ENCODE data around the gene NDUFA13.

Gene NDUFA13

DNA sequence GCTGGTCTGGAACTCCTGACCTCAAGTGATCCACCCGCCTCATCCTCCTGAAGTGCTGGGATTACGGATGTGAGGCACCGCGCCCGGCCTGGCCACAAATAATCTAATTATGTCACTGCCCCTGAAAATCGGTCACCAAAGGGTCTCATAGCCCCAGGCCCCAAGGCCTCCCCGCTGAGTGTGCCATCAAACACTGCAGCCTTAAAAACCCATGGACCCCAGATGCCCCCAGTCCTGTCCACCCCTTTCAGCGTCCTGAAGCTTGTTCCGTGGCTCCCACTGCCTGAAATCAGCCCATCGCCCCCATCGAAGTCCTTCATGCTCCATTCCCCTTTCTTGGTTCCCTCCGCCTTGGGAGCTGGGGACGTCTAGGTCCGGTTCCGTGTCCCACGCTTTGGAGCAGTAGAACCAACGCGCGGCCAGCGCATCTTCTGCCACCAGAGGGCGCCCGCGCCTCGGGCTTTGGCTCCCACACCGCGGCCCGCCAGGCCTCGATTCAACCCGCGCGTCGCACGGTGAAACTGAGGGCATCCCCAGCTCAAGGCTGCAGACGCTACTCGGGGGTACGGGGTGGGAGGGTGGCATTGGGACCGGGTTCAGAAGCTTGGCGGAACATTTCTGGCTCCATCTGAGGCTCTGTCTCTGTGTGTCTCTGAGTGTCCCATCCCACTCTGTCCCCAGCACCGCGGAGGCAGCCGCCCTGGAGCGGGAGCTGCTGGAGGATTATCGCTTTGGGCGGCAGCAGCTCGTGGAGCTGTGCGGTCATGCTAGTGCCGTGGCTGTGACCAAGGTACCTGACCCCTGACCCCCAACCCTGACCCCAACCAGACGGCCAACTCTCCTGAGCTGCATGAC, 16.2 kb downstream of the NDUFA13 start:
- Mint-ChIP-seq H3K4me1 (ENCODE audit: low read depth) (peaks cover 5% of the 10 kb centered on the region), H3K27me3 (no peaks in the 10 kb centered on the region), H3K4me3 (no peak overlapping the region), H3K36me3 (ENCODE audit: low read depth) (peaks cover 6% of the 10 kb centered on the region), H3K9me3 (no peaks in the 10 kb centered on the region), H3K27ac (no peak overlapping the region)

DNA sequence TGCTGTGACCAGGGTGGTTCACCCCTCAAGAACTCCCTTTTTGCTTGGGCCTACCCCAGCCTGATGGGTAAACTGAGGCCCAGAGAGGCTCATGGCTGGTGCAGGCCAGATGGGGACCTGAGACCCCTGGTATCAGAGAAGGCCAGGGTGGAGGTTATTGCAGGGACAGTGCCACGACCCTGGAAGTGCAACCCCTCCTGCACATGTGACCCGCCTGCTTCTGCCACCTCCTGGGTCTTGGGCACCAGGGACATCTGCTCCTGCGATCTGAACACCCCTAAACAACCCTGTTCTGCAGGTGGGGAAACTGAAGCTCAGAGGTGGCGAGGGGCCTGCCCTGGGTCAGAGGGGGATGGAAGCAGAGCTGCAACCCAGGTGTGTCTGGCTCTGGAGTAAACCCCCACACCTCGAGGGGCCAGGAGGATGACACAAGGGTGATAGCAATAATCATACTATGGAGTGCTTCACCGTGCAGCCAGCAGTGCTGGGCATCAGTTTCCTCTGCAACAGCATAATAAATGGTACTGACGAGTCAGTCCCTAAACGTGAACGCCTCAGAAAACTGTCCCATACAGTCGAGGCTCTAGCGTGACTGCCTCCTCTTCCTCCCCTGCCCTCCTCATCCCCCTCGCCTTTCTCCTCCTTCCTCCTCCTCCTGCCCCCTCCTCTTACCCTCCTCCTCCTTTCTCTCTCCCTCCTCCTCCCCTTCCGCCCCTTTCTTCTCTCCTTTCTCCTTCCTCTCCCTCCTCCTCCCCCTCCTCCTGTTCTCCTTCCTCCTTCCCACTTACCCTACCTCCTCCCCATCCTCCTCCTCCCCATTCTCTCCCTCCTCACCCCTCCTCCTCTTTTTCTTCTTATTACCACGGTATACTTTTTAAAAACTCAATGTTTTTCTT, 17.0 kb downstream of the NDUFA13 start:
- Mint-ChIP-seq H3K27ac (no peak overlapping the region), H3K4me3 (no peak overlapping the region), H3K9me3 (no peaks in the 10 kb centered on the region), H3K36me3 (ENCODE audit: low read depth) (peaks cover 4% of the 10 kb centered on the region), H3K27me3 (peaks cover 4% of the 10 kb centered on the region), H3K4me1 (ENCODE audit: low read depth) (peaks cover 10% of the 10 kb centered on the region)

DNA sequence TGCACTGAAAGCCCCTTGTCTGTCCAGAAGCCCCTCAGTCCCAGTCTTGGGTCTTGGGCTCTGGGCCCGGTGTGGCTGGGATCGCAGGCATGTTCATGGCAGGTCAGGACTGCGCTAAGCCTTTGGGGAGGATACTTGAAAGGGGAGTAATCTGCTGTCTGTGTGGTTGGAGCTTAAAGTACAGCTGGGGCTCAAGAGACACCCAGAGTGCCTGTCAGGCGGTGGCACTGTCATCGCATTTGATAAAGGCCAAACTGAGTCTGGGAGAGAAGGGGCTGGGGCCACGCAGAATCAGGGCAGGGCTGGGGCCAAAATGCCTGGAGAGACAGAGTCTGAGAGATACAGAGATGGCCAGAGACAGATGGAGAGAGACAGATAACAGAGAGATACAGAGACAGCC, 17.8 kb downstream of the NDUFA13 start:
- Mint-ChIP-seq H3K4me1 (ENCODE audit: low read depth) (peaks cover 15% of the 10 kb centered on the region), H3K9me3 (no peaks in the 10 kb centered on the region), H3K27ac (no peak overlapping the region), H3K4me3 (no peak overlapping the region), H3K27me3 (peaks cover 9% of the 10 kb centered on the region), H3K36me3 (ENCODE audit: low read depth) (peaks cover 4% of the 10 kb centered on the region)

DNA sequence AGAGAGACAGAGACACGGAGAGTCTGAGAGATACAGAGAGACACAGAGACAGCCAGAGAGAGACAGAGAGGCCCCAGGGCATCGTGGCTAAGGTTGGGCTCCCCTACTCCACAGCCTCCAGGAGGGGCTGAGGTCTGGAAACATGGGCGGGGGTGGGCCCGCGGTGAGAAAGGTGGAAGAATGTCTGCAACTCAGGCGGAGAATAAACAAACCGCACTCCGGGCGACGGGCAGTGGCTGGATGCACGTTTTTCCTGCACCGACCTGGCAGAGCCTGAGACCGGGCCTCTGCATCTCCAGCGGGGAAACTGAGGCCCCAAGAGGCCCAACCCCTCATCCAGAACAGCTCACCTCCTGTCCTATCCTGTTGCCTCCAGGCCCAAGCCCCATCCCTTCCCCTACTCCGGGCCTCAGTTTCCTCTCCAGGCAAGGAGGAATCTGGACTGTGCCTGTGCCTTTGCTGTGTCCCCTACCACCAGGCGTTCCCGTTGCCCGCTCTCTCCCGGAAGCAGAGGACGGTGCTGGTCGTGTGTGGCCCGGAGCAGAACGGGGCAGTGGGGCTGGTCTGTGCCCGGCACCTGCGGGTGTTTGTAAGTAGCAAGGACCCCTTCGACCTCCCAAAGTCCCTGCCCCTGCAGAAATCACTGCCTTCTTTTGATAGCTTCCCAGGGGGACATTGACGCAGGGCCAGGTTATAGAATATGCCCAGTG, 18.7 kb downstream of the NDUFA13 start:
- peaks cover 13% of the 10 kb centered on the region for H3K27me3 Mint-ChIP-seq
- H3K9me3 Mint-ChIP-seq, result no peaks in the 10 kb centered on the region
- H3K36me3 Mint-ChIP-seq (ENCODE audit: low read depth), result peaks cover 4% of the 10 kb centered on the region
- H3K4me1 Mint-ChIP-seq (ENCODE audit: low read depth), result peaks cover 19% of the 10 kb centered on the region
- H3K27ac Mint-ChIP-seq, result no peak overlapping the region
- no peak overlapping the region for H3K4me3 Mint-ChIP-seq

DNA sequence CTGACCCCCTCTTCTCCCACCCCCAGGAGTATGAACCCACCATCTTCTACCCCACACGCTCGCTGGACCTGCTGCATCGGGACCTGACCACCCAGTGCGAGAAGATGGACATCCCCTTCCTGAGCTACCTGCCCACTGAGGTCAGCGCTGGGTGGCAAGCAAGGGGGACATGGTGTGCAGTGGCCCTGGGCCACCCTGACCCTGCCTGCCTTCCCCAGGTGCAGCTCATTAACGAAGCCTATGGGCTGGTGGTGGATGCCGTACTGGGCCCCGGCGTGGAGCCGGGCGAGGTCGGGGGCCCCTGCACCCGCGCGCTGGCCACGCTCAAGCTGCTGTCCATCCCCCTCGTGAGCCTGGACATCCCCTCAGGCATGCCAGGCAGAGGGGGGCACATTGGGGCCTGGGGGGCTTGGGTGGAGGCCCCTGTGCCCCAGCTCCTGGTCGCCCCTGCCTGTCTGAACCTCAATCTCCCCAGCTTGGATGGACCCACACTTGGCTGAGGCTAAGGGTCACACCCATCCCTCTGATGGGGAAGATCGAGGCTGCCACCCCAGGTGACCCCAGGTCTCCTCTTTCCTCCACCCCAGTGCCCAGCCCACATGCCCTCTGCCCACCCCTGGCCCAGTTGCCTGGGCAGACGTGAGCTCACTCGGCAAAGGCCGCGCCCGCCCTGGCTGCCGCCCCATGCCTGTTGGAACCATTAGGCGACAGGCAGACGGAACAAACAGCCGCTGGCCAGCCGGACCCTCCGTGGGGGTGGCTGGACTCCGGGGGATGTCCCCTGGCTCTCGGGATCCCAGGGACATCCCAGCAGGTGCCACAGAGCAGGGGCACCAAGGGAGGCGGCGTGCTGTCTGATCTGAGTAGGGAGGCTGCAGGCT, 19.5 kb downstream of the NDUFA13 start:
- H3K36me3 Mint-ChIP-seq (ENCODE audit: low read depth), result peaks cover 4% of the 10 kb centered on the region
- no peak overlapping the region for H3K4me3 Mint-ChIP-seq
- H3K27ac Mint-ChIP-seq, result no peak overlapping the region
- no peaks in the 10 kb centered on the region for H3K9me3 Mint-ChIP-seq
- peaks cover 13% of the 10 kb centered on the region for H3K27me3 Mint-ChIP-seq
- H3K4me1 Mint-ChIP-seq (ENCODE audit: low read depth), result peaks cover 21% of the 10 kb centered on the region

DNA sequence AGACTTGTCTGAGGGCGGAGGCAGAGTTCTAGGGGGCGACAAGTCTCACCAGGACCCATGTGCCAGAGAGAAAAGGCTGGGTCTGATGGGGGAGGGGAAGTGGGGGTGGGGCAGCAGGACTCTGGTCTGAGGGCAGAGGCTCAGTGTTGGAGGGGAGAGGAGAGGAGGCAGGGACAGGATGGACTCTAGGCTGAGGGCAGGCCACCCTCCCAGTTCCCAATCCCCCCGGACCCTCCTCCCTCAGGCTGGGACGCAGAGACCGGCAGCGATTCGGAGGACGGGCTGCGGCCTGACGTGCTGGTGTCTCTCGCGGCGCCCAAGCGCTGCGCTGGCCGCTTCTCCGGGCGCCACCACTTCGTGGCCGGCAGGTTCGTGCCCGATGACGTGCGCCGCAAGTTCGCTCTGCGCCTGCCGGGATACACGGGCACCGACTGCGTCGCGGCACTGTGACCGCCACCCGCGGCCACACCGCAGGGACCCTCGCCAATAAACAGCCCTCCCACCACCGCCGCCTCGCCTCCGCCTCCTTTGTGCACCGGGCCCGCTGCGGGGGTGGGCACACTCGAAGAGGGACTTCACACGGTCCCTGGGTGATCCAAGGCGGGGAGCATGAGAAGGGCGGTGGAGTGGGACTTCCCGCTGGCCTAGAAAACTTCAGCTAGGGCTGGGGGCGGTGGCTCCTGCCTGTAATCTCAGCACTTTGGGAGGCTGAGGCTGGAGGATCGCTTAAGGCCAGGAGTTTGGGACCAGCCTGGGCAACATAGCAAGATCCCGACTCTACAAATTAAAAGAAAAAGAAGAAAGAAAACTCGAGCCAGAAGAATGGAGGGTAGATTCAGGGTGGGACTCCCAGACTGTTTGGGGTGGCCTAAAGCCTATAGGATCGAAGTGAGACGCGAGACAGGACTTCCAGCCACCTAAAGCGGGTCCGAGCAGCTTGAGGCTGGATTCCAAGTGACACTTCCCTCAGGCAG, 21.3 kb downstream of the NDUFA13 start:
- Mint-ChIP-seq H3K36me3 (ENCODE audit: low read depth) (no peaks in the 10 kb centered on the region), H3K9me3 (no peaks in the 10 kb centered on the region), H3K27ac (no peak overlapping the region), H3K27me3 (peaks cover 13% of the 10 kb centered on the region), H3K4me3 (no peak overlapping the region), H3K4me1 (ENCODE audit: low read depth) (peaks cover 28% of the 10 kb centered on the region)

DNA sequence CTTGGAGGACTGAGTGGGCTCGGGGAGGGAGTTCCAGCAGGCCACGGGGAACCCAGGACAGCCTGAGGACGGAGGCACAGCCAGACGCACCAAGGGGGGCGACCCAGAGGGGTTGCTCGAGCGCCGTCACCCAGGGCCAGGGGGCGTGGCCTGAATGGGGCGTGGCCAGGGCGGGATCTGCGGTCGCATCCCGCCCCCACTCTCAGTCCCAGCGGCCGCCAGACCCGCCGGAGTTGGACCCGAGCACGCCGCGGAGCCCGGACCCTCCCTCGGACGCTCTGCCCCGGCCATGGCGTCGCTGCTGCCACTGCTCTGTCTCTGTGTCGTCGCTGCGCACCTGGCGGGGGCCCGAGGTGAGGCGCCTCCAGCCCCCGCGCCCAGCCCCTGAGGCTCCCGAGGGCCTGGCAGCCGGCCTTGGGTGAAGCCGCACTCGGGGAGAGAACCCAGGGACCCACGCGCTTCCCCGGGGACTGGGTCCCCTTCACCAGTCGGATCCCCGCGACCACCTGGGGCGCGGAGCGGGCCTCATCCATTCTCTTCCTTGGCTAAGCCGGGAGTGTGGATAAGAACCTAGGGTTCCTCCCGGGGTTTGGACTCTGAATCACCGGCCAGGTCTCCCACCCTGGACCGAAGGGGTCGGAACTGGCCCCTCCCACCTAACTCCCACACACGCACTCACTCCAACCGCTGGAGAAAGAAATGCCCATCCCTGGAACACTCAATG, 22.2 kb downstream of the NDUFA13 start, which contains the start of gene CILP2:
Gene CILP2 (plus strand): TSS at position 205 of the 724 bp plus-strand sequence. CDS start 85 bp downstream, at position 290.
- H3K4me1 Mint-ChIP-seq (ENCODE audit: low read depth), result peaks cover 28% of the 10 kb centered on the region
- no peak within 1 kb of the TSS for H3K27ac Mint-ChIP-seq
- H3K36me3 Mint-ChIP-seq (ENCODE audit: low read depth), result no peaks in the 10 kb centered on the region
- peak within 1 kb of the TSS; percentile 39 for H3K4me3 Mint-ChIP-seq
- no peaks in the 10 kb centered on the region for H3K9me3 Mint-ChIP-seq
- peaks cover 13% of the 10 kb centered on the region for H3K27me3 Mint-ChIP-seq

DNA sequence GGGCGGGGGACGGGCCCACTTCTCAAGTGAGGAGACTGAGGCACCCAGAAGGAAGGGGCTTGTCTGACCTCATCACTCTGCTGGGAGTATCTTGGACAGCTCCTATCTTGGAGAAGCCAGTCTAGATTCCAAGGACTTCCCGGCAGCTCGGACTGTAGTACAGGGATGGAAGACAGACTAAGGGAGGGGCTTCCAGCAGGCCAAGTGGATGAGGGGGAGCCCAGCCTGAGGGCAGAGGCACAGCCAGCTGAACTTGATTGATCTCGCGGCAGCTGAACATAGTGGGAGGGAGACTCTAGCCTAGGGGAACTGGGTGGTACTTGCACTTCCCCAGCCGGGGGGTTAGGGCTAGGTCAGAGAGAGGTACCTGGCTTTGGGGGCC, 22.8 kb downstream of the NDUFA13 start:
- H3K36me3 Mint-ChIP-seq (ENCODE audit: low read depth), result no peaks in the 10 kb centered on the region
- H3K27me3 Mint-ChIP-seq, result peaks cover 13% of the 10 kb centered on the region
- peak overlapping the region; percentile 39 for H3K4me3 Mint-ChIP-seq
- no peak overlapping the region for H3K27ac Mint-ChIP-seq
- H3K9me3 Mint-ChIP-seq, result no peaks in the 10 kb centered on the region
- peaks cover 28% of the 10 kb centered on the region for H3K4me1 Mint-ChIP-seq (ENCODE audit: low read depth)

DNA sequence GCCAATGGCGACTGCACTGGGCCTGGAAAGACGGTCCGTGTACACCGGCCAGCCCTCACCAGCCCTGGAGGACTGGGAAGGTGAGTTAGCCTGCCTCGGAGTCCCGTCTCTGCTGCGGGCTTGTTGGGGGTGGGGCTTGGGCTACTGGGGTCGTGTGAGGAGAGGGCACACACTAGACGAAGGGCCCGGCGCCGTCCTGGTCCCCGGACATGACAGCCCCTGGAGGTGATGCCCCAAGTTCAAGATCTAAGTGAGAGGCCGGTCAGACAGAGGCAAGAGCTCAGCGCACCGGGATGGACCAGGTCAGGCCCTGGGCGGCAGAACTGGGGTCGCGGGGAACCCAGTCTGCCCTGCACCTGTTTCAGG, 23.7 kb downstream of the NDUFA13 start:
- Mint-ChIP-seq H3K4me1 (ENCODE audit: low read depth) (peaks cover 28% of the 10 kb centered on the region), H3K27ac (no peak overlapping the region), H3K27me3 (peaks cover 13% of the 10 kb centered on the region), H3K4me3 (no peak overlapping the region), H3K36me3 (ENCODE audit: low read depth) (no peaks in the 10 kb centered on the region), H3K9me3 (no peaks in the 10 kb centered on the region)

DNA sequence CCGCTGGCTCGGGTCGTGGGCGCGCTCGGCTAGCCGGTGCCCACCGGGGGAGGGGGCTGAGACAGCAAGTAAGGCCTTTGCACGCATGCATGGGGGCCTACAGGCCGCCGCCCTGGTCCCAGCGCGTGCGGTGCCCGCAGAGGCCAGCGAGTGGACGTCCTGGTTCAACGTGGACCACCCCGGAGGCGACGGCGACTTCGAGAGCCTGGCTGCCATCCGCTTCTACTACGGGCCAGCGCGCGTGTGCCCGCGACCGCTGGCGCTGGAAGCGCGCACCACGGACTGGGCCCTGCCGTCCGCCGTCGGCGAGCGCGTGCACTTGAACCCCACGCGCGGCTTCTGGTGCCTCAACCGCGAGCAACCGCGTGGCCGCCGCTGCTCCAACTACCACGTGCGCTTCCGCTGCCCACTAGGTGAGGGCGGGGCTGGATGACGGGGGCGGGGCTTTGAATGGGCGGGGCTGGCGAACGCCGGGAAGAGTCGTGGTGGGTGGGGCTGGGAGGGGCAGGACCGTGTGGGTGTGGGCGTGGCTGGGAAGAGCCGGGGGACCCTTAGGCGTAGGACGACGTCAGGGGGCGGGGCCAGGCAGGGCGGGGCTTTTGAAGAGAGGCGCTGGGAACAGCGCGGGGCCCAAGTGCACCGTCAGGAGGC, 24.2 kb downstream of the NDUFA13 start:
- peaks cover 28% of the 10 kb centered on the region for H3K4me1 Mint-ChIP-seq (ENCODE audit: low read depth)
- H3K27ac Mint-ChIP-seq, result peak overlapping the region; percentile 67
- H3K27me3 Mint-ChIP-seq, result peaks cover 13% of the 10 kb centered on the region
- H3K9me3 Mint-ChIP-seq, result no peaks in the 10 kb centered on the region
- no peaks in the 10 kb centered on the region for H3K36me3 Mint-ChIP-seq (ENCODE audit: low read depth)
- H3K4me3 Mint-ChIP-seq, result peak overlapping the region; percentile 73

DNA sequence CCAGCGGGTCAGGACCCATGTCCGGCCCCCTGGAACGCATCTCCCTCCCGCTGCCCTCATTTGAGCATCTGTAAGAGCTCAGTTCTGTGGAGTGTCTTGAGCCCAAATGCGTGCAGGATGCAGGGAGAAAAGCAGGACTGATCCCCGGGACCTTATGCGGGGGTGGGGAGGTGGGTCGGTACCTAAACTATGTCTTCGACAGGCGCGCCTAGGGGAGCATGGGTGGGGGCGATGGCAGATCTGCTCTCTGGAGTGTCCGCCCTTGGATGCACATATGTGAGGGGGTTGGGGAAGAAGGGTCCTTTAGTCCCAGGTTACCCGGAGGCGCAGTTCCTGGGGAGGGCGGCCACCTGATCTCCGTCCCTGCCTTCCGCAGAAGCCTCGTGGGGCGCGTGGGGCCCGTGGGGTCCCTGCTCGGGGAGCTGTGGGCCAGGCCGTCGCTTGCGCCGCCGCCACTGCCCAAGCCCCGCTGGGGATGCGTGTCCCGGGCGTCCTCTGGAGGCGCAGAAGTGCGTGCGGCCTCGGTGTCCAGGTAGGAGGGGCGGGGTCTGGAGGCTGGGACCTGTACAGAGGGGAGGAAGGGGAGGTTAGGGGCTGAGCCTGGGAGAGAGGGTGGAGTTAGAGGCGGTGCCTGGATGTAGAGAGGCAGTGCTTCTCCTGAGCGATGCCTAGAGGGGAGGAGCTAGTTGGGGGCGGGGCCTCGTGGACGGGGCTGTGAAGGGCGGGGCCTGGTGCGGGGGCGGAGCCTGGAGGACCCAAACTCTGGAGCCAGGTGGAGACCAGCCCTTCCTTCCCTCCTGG, 24.9 kb downstream of the NDUFA13 start:
- Mint-ChIP-seq H3K36me3 (ENCODE audit: low read depth) (no peaks in the 10 kb centered on the region), H3K27me3 (peaks cover 13% of the 10 kb centered on the region), H3K4me3 (peak overlapping the region; percentile 73), H3K9me3 (no peaks in the 10 kb centered on the region), H3K4me1 (ENCODE audit: low read depth) (peaks cover 28% of the 10 kb centered on the region), H3K27ac (peak overlapping the region; percentile 67)

DNA sequence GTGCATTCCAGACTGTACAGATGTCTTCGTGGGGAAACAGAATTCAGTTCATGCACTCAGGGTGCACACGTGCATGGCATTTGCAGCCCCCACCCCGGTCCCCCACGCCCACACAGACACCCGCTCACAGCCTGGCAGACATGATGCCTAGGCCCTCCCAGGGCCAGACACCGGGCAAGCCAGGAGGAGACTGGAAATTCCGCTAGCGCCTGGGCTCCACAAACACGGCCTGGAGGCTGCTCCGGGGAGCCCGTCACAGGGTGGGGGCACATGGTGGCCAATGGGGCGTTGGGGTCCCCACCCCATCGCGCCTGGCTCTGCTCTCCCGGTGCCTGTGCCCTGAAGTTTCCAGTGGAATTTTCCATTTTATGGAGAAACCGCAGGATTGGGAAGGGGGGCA, 25.6 kb downstream of the NDUFA13 start:
- Mint-ChIP-seq H3K36me3 (ENCODE audit: low read depth) (no peaks in the 10 kb centered on the region), H3K4me3 (no peak overlapping the region), H3K27ac (no peak overlapping the region), H3K4me1 (ENCODE audit: low read depth) (peaks cover 28% of the 10 kb centered on the region), H3K9me3 (no peaks in the 10 kb centered on the region), H3K27me3 (peaks cover 13% of the 10 kb centered on the region)
